HEK293 (cell line): ENCODE results near the gene P4HA1.
A peak's percentile ranks its signal among the peaks of the same experiment; 100 is the strongest.

Source experiments
- BCL6B ChIP-seq: fragments of 450-650 bp; formaldehyde crosslinking; IDR thresholded peaks from 2 replicates; pipeline ENCODE4 v1.5.1; 2017; ENCODE audit warnings: missing biosample characterization, missing genetic modification characterization
- INSM2 ChIP-seq: fragments of 450-650 bp; formaldehyde crosslinking; IDR thresholded peaks from 2 replicates; pipeline ENCODE4 v1.5.1; 2016; ENCODE audit warnings: missing biosample characterization, missing genetic modification characterization
- KLF8 ChIP-seq: fragments of 450-650 bp; formaldehyde crosslinking; IDR thresholded peaks from 2 replicates; pipeline ENCODE4 v1.5.1; 2016; ENCODE audit warnings: missing biosample characterization, missing genetic modification characterization
- MYNN ChIP-seq: fragments of 450-650 bp; formaldehyde crosslinking; IDR thresholded peaks from 2 replicates; pipeline ENCODE4 v1.5.1; 2016; ENCODE audit warnings: missing biosample characterization, missing genetic modification characterization, borderline replicate concordance
- PRDM1 ChIP-seq: fragments of 450-650 bp; formaldehyde crosslinking; IDR thresholded peaks from 2 replicates; pipeline ENCODE4; 2016; ENCODE audit warnings: missing biosample characterization, missing genetic modification characterization
- PRDM10 ChIP-seq: fragments of 450-650 bp; formaldehyde crosslinking; IDR thresholded peaks from 2 replicates; pipeline ENCODE4 v1.5.1; 2016; ENCODE audit warnings: missing biosample characterization, missing genetic modification characterization
- PRDM4 ChIP-seq: fragments of 450-650 bp; formaldehyde crosslinking; IDR thresholded peaks from 2 replicates; pipeline ENCODE4 v1.5.1; 2017; ENCODE audit warnings: missing biosample characterization, missing genetic modification characterization
- SETDB1 ChIP-seq: IDR thresholded peaks from one replicate; pipeline ENCODE4 v1.6.1; 2017; ENCODE audit warnings: mild to moderate bottlenecking, low read length, moderate library complexity, mixed read lengths; ENCODE audit not compliant: insufficient read length
- ZBTB6 ChIP-seq: fragments of 450-650 bp; formaldehyde crosslinking; IDR thresholded peaks from 2 replicates; pipeline ENCODE4 v1.5.1; 2017; ENCODE audit warnings: missing biosample characterization, missing genetic modification characterization
- ZBTB7A ChIP-seq: fragments of 450-650 bp; formaldehyde crosslinking; IDR thresholded peaks from 2 replicates; pipeline ENCODE4 v1.5.1; 2016; ENCODE audit warnings: low read depth, missing biosample characterization, missing genetic modification characterization
- ZBTB8A ChIP-seq: fragments of 450-650 bp; formaldehyde crosslinking; IDR thresholded peaks from 2 replicates; pipeline ENCODE4 v1.5.1; 2016; ENCODE audit warnings: missing biosample characterization, missing genetic modification characterization
- ZNF112 ChIP-seq: fragments of 450-650 bp; formaldehyde crosslinking; IDR thresholded peaks from 2 replicates; pipeline ENCODE4 v1.5.0; 2017; ENCODE audit warnings: missing biosample characterization, missing genetic modification characterization
- ZNF157 ChIP-seq: fragments of 450-650 bp; formaldehyde crosslinking; IDR thresholded peaks from 2 replicates; pipeline ENCODE4 v1.5.1; 2016; ENCODE audit warnings: missing biosample characterization, missing genetic modification characterization
- ZNF174 ChIP-seq: fragments of 450-650 bp; formaldehyde crosslinking; IDR thresholded peaks from 2 replicates; pipeline ENCODE4 v1.5.0; 2017; ENCODE audit warnings: missing biosample characterization, mild to moderate bottlenecking, missing genetic modification characterization
- ZNF202 ChIP-seq: fragments of 450-650 bp; formaldehyde crosslinking; IDR thresholded peaks from 2 replicates; pipeline ENCODE4 v1.5.1; 2016; ENCODE audit warnings: missing biosample characterization, missing genetic modification characterization, borderline replicate concordance
- ZNF211 ChIP-seq: fragments of 450-650 bp; formaldehyde crosslinking; IDR thresholded peaks from 2 replicates; pipeline ENCODE4 v1.5.1; 2016; ENCODE audit warnings: low read depth, missing biosample characterization, missing genetic modification characterization
- ZNF292 ChIP-seq: fragments of 450-650 bp; formaldehyde crosslinking; IDR thresholded peaks from 2 replicates; pipeline ENCODE4 v1.5.1; 2016; ENCODE audit warnings: low read depth, missing biosample characterization, missing genetic modification characterization, borderline replicate concordance
- ZNF311 ChIP-seq: fragments of 450-650 bp; formaldehyde crosslinking; IDR thresholded peaks from 2 replicates; pipeline ENCODE4 v1.5.1; 2017; ENCODE audit warnings: missing biosample characterization, missing genetic modification characterization, borderline replicate concordance
- ZNF391 ChIP-seq: fragments of 450-650 bp; formaldehyde crosslinking; IDR thresholded peaks from 2 replicates; pipeline ENCODE4 v1.5.1; 2016; ENCODE audit warnings: low read depth, missing biosample characterization, missing genetic modification characterization, borderline replicate concordance
- ZNF416 ChIP-seq: fragments of 450-650 bp; formaldehyde crosslinking; IDR thresholded peaks from 2 replicates; pipeline ENCODE4 v1.5.1; 2016; ENCODE audit warnings: missing biosample characterization, missing genetic modification characterization
- ZNF521 ChIP-seq: fragments of 450-650 bp; formaldehyde crosslinking; IDR thresholded peaks from 2 replicates; pipeline ENCODE4 v1.5.1; 2017; ENCODE audit warnings: missing biosample characterization, mild to moderate bottlenecking, missing genetic modification characterization
- ZNF544 ChIP-seq: fragments of 450-650 bp; formaldehyde crosslinking; IDR thresholded peaks from 2 replicates; pipeline ENCODE4 v1.5.0; 2017; ENCODE audit warnings: missing biosample characterization, missing genetic modification characterization
- ZNF549 ChIP-seq: fragments of 450-650 bp; IDR thresholded peaks from 2 replicates; pipeline ENCODE4 v1.5.1; 2018; ENCODE audit warnings: missing biosample characterization, missing genetic modification characterization, mild to moderate bottlenecking, inconsistent platforms, moderate library complexity
- ZNF558 ChIP-seq: fragments of 450-650 bp; formaldehyde crosslinking; IDR thresholded peaks from 2 replicates; pipeline ENCODE4 v1.5.1; 2016; ENCODE audit warnings: missing biosample characterization, missing genetic modification characterization
- ZNF585B ChIP-seq: fragments of 450-650 bp; formaldehyde crosslinking; IDR thresholded peaks from 2 replicates; pipeline ENCODE4 v1.5.1; 2016; ENCODE audit warnings: missing biosample characterization, missing genetic modification characterization
- ZNF596 ChIP-seq: fragments of 450-650 bp; IDR thresholded peaks from 2 replicates; pipeline ENCODE4 v1.5.0; 2018; ENCODE audit warnings: missing biosample characterization, mild to moderate bottlenecking, missing genetic modification characterization, moderate library complexity
- ZNF670 ChIP-seq: fragments of 450-650 bp; formaldehyde crosslinking; IDR thresholded peaks from 2 replicates; pipeline ENCODE4 v1.5.1; 2016; ENCODE audit warnings: missing biosample characterization, missing genetic modification characterization, low read depth
- ZNF837 ChIP-seq: fragments of 450-650 bp; formaldehyde crosslinking; IDR thresholded peaks from 2 replicates; pipeline ENCODE4 v1.5.1; 2016; ENCODE audit warnings: missing biosample characterization, missing genetic modification characterization
- ZSCAN16 ChIP-seq: fragments of 450-650 bp; formaldehyde crosslinking; IDR thresholded peaks from 2 replicates; pipeline ENCODE4 v1.5.1; 2016; ENCODE audit warnings: missing biosample characterization, missing genetic modification characterization
- ZSCAN23 ChIP-seq: fragments of 450-650 bp; formaldehyde crosslinking; IDR thresholded peaks from 2 replicates; pipeline ENCODE4 v1.5.1; 2016; ENCODE audit warnings: missing biosample characterization, missing genetic modification characterization

P4HA1 gene

GRCh38 chr10:73096449-73097304 is at the start of gene P4HA1 (continued):
- TF ChIP-seq ZNF596 (no peak), ZNF549 (no peak), ZBTB7A (tag by site-specific recombination) (peak; percentile 89), ZNF558 (tag by site-specific recombination) (no peak), MYNN (tag by site-specific recombination) (0 out of 2 replicates have a peak, but pooled peaks have one; percentile 66), ZNF157 (tag by site-specific recombination) (no peak), ZSCAN23 (tag by site-specific recombination) (0 out of 2 replicates have a peak, but pooled peaks have one; percentile 21), ZNF837 (tag by site-specific recombination) (no peak; the same call in 1 of the 2 replicates), SETDB1 (no peak), ZNF585B (tag by site-specific recombination) (no peak), ZBTB6 (tag by site-specific recombination) (0 out of 2 replicates have a peak, but pooled peaks have one; percentile 8), ZBTB8A (tag by site-specific recombination) (peak; percentile 98), ZSCAN16 (0 out of 2 replicates have a peak, but pooled peaks have one; percentile 12), PRDM10 (tag by site-specific recombination) (0 out of 2 replicates have a peak, but pooled peaks have one; percentile 20), BCL6B (no peak), INSM2 (tag by site-specific recombination) (peak; percentile 31; the same call in 1 of the 2 replicates), ZNF211 (no peak), PRDM4 (tag by site-specific recombination) (no peak), ZNF112 (tag by site-specific recombination) (no peak), PRDM1 (tag by site-specific recombination) (no peak), KLF8 (tag by site-specific recombination) (peak; percentile 72; the same call in 1 of the 2 replicates), ZNF544 (no peak), ZNF416 (tag by site-specific recombination) (no peak), ZNF521 (tag by site-specific recombination) (no peak), ZNF670 (tag by site-specific recombination) (no peak), ZNF202 (tag by site-specific recombination) (no peak), ZNF391 (tag by site-specific recombination) (peak; percentile 84), ZNF292 (tag by site-specific recombination) (no peak), ZNF311 (tag by site-specific recombination) (no peak), ZNF174 (tag by site-specific recombination) (no peak)
